NCI-H2171 treated with DMSO at 0.1 percent for 48 hours (cell line): ENCODE data around the gene MTFR1L.

Experiments
- DNase-seq: peaks from one replicate; lab custom pipeline; 2025; lab: John Stamatoyannopoulos, UW

MTFR1L gene

GRCh38 chr1:25861316-25862286 is 41.8 kb downstream of the MTFR1L start:
- DNase-seq = no peak

- DNase-seq = no peak
These were observed 43.2 kb downstream of the MTFR1L start for GRCh38 chr1:25862785-25863485.

- DNase-seq = no peak
These were observed 43.9 kb downstream of the MTFR1L start for GRCh38 chr1:25863486-25864262.

- no peak for DNase-seq
These were observed 44.7 kb downstream of the MTFR1L start for GRCh38 chr1:25864434-25864833.

- DNase-seq = no peak
These were observed 46.5 kb downstream of the MTFR1L start for GRCh38 chr1:25866288-25866687.

- no peak for DNase-seq
These were observed 47.6 kb downstream of the MTFR1L start for GRCh38 chr1:25867210-25867991.

GRCh38 chr1:25869909-25870606 is 50.3 kb downstream of the MTFR1L start:
- no peak for DNase-seq

- DNase-seq = no peak
These were observed 50.9 kb downstream of the MTFR1L start for GRCh38 chr1:25870614-25871013.

GRCh38 chr1:25871086-25871703 is 51.4 kb downstream of the MTFR1L start:
- DNase-seq = peak; percentile 22

- DNase-seq = no peak
These were observed 52.1 kb downstream of the MTFR1L start for GRCh38 chr1:25871704-25872494.

- no peak for DNase-seq
These were observed 53.0 kb downstream of the MTFR1L start for GRCh38 chr1:25872713-25873112.

- DNase-seq = no peak
These were observed 53.4 kb downstream of the MTFR1L start for GRCh38 chr1:25873120-25873519.

- DNase-seq = no peak
These were observed 54.5 kb downstream of the MTFR1L start for GRCh38 chr1:25874209-25874608.

- no peak for DNase-seq
These were observed 54.9 kb downstream of the MTFR1L start for GRCh38 chr1:25874635-25875153.

- DNase-seq = peak; percentile 35
These were observed 55.6 kb downstream of the MTFR1L start, which contains the start of gene PAQR7 for GRCh38 chr1:25875154-25875855. Gene PAQR7 (minus strand): TSS chr1:25875708. CDS start chr1:25863839, 11,869 bp downstream.

GRCh38 chr1:25875856-25876692 is 56.3 kb downstream of the MTFR1L start:
- DNase-seq = no peak

GRCh38 chr1:25876693-25877077 is 56.9 kb downstream of the MTFR1L start:
- no peak for DNase-seq

- no peak for DNase-seq
These were observed 57.4 kb downstream of the MTFR1L start for GRCh38 chr1:25877155-25877554.
